Kasumi-1 (cell line): Measurements from ENCODE around the gene CNTNAP5.

Experiments
- DNase-seq, 2 experiments: peaks; one replicate each; lab custom pipeline; 2025; lab: John Stamatoyannopoulos, UW

Gene CNTNAP5

DNA sequence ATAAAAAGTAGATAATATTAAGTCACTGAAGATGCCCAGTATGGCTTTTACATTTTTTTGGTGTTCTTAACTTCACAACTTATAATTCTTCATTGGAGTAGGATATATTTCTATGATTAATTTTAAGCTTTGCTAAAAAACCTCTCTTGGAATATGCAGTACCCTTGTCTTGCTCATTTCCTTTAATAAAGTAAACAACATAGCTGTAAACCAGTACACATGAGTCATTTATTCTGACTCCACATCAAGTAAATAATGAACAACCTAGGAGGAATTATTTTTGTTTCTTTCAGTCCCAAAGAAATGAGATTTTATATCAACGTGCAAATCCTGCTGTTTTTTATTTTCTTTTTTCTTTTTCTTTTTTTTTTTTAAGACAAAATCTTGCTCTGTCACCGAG, 869.1 kb downstream of the CNTNAP5 start:
- no peak for DNase-seq

GRCh38 chr2:124898827-124899226, 873.7 kb downstream of the CNTNAP5 start:
- DNase-seq = no peak

GRCh38 chr2:124908411-124908810, 883.3 kb downstream of the CNTNAP5 start:
- DNase-seq = no peak

- DNase-seq = no peak
Observed at GRCh38 chr2:124911560-124911959, 886.5 kb downstream of the CNTNAP5 start.

GRCh38 chr2:124913868-124914267, 888.8 kb downstream of the CNTNAP5 start:
- peak in 1 of 2 experiments; percentile 1 for DNase-seq

DNA sequence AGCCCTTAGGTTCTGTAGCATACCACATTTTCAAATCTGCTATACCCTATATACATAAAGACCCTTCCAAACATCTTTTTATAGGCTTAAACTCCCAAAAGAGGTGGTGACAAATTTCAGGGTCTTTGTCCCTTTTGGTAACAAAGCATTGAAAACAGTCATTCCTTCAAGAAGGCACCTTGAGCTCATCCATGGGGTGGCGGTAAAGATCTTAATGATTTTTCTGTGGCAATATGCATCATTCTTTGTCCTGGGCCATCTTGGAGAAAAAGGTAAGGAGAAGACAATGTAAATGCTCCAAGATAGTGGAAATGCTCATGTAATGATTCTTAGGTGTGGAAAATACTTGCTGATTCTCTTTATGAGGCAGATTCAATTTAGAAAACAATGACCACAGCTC, 890.5 kb downstream of the CNTNAP5 start:
- DNase-seq = peak in 1 of 2 experiments; percentile 5

GRCh38 chr2:124919296-124919695, 894.2 kb downstream of the CNTNAP5 start:
- no peak for DNase-seq

GRCh38 chr2:124920448-124920847, 895.4 kb downstream of the CNTNAP5 start:
- no peak for DNase-seq

GRCh38 chr2:124921191-124921590, 896.1 kb downstream of the CNTNAP5 start:
- DNase-seq = no peak

DNA sequence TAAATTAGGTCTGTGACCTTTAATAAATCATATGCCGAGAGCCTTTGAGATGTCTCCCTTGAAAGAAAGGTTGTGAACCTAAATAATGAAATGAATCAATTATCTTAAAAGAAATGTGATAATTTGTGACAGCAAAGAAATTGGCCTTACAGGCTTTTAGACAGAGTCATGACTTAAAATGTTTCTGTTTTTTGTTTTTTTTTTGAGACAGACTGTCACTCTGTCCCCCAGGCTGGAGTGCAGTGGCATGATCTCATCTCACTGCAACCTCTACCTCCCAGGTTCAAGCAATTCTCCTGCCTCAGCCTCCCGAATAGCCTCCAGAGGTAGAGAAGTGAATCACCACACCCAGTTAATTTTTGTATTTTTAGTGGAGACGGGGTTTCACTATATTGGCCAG, 898.0 kb downstream of the CNTNAP5 start:
- no peak for DNase-seq

GRCh38 chr2:124933883-124934282, 908.8 kb downstream of the CNTNAP5 start:
- no peak for DNase-seq

- DNase-seq = no peak
Observed at GRCh38 chr2:124953921-124954320, 928.8 kb downstream of the CNTNAP5 start.

GRCh38 chr2:124959581-124959980, 934.5 kb downstream of the CNTNAP5 start:
- no peak for DNase-seq

GRCh38 chr2:124961132-124961531, 936.0 kb downstream of the CNTNAP5 start:
- no peak for DNase-seq
